ENCODE data around the gene SPNS1.
"Not testable (repeated sequence)": the region's sequence is repeated elsewhere in the genome, so short reads cannot be mapped to it uniquely, and the experiment has no call there.

Gene SPNS1

GRCh38 chr16:28958216-28958615 lies 16.4 kb upstream of the SPNS1 start:
- no peak for DNase-seq (ENCODE audit: low spot score)

GRCh38 chr16:28958836-28959235 lies 15.7 kb upstream of the SPNS1 start:
- no peak for DNase-seq (ENCODE audit: low spot score)

DNA sequence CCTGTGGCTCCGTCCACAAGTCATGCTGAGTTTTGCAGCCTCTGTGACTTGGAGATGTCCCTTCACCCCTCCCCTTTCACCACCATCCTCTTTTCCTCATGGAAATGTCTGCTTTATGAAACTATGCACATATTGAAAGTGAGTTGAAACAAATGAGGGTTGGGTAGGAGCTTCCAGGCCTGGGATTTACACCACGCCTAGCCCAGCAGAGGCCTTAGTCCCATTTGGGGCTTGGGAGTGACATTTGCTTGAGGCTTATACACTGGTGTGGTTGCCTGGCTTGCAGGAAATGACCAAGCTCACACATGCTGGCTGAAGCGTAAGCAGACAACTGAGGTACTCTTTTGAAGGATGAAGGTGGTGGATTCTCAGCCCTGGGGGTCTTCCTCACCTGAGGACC lies 10.5 kb upstream of the SPNS1 start:
- no peak for DNase-seq (ENCODE audit: low spot score)

DNA sequence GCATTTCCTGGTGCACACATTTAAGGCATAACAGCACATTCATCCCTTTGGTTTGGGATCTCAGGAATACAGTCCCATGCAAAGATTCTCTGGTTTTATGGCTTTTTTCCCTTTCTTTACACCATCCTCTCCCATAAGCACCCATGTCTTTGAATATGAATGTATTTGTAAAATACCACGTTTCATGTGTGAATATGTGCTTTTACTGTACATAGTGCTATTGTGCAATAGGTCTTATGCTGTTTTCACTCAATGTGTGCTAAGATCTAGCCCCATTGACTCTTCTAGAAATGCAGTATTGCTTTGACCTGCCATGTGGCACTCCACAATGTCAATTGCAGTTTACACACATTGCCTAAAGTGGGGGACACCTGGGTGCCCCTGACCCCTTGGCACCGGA lies 10.1 kb upstream of the SPNS1 start:
- DNase-seq (ENCODE audit: low spot score): no peak

DNA sequence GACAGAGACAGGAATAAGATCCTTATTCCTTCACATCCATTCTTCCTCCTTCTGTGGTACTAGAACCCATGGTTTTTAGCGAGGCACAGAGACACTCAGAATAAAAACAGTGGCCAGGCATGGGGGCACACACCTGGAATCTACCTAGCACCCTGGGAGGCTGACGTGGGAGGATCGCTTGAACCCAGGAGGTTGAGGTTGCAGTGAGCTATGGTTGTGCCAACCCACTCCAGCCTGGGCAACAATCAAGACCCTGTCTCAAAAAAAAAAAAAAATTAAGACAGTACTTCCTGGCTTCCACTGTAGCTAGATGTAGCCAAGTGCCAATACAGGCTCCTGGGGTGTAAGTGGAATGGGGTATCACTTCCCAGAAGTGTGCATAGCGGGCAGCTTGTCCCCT lies 7.4 kb upstream of the SPNS1 start:
- DNase-seq (ENCODE audit: low spot score): no peak

DNA sequence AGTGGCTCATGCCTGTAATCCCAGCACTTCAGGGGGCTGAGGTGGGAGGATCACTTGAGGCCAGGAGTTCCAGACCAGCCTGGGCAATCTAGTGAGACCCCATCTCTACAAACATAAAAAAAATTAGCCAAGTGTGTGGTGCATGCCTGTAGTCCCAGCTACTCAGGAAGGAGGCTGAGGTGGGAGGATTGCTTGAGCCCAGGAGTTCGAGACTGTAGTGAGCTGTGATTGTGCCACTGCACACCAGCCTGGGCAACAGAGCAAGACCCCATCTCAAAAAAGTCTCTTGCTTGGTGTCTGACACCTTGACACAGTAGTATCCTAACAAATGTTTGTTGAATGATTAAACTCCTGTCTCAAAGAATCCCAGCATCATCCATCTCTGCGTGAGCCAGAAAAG lies 4.9 kb upstream of the SPNS1 start:
- DNase-seq (ENCODE audit: low spot score): not testable (repeated sequence)

GRCh38 chr16:28974007-28974436 lies 556 bp upstream of the SPNS1 start:
- DNase-seq (ENCODE audit: low spot score): peak; percentile 75

GRCh38 chr16:28975158-28975599 lies 601 bp downstream of the SPNS1 start:
- DNase-seq (ENCODE audit: low spot score): peak; percentile 31

GRCh38 chr16:28977703-28978662 lies 3.4 kb downstream of the SPNS1 start:
- no peak for DNase-seq (ENCODE audit: low spot score)

- not testable (repeated sequence) for DNase-seq (ENCODE audit: low spot score)
Observed at GRCh38 chr16:28980330-28980729, 5.8 kb downstream of the SPNS1 start.

DNA sequence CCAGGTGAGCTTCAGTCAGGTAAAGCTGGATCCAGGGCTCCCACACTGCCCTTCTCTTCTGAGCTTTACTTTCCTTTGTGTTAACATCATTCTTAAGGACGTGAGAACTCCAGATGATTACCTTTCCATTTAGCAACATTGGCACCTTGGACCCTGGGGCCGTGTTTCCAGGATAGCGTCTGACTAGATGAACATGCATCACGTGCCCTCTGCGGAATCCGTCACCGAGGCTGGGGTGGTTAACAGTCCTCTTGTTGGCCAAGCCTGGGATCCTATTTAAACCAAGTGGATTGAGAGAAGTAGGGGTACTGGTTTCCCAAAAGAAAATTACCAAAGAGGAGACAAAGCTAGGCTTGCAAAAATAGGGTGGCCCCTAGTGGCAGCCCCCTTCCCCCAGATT lies 6.4 kb downstream of the SPNS1 start:
- no peak for DNase-seq (ENCODE audit: low spot score)

- DNase-seq (ENCODE audit: low spot score): peak; percentile 47
Observed at GRCh38 chr16:28981517-28981916, 6.9 kb downstream of the SPNS1 start.

GRCh38 chr16:28982418-28982817 lies 7.8 kb downstream of the SPNS1 start:
- no peak for DNase-seq (ENCODE audit: low spot score)

GRCh38 chr16:28982949-28983348 lies 8.4 kb downstream of the SPNS1 start:
- DNase-seq (ENCODE audit: low spot score): no peak

GRCh38 chr16:28983644-28984043 lies 9.1 kb downstream of the SPNS1 start:
- DNase-seq (ENCODE audit: low spot score): no peak

DNA sequence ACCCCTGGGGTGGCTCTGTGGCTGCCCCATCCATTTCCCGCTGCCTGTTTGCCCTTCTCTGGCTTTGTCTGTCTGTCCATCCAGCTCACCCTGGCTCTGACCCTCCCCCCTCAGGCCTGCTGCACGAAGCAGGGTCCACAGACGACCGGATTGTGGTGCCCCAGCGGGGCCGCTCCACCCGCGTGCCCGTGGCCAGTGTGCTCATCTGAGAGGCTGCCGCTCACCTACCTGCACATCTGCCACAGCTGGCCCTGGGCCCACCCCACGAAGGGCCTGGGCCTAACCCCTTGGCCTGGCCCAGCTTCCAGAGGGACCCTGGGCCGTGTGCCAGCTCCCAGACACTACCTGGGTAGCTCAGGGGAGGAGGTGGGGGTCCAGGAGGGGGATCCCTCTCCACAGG lies 9.5 kb downstream of the SPNS1 start:
- DNase-seq (ENCODE audit: low spot score): no peak

GRCh38 chr16:28984619-28985135 lies 10.1 kb downstream of the SPNS1 start, which contains the start of gene LAT:
LAT (plus strand) TSS chr16:28985052; CDS start chr16:28985418, 366 bp downstream.
- no peak for DNase-seq (ENCODE audit: low spot score)

DNA sequence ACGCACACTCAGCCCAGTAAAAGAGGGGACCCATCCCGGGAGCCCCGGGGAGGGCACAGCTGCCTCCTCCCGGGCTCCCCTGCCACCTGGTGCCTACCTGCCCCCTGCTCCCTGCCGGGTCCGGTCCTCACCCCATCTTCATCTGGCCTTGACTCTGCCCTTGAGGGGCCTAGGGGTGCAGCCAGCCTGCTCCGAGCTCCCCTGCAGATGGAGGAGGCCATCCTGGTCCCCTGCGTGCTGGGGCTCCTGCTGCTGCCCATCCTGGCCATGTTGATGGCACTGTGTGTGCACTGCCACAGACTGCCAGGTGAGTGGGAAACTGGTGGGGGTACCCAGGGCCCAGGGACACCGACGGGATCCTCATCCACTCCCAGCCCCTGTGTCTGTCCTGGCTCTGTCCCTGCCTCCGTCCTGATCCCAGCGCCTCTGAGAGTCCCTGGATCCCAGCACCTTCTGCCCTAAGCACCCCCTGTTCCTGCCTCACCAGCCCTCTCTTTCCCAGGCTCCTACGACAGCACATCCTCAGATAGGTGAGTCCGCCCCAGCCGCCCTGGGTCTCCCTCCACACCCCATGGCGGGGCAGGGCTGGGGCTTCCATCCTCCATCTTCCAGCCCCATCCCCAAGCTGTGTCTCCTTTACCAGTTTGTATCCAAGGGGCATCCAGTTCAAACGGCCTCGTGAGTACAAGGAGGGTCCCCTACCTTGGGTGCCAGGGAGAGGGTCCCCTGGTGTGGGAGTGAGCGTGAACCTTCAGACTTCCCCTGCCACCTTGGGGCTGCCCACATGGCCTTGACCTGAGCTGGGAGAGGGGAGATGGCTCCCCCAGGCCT lies 10.8 kb downstream of the SPNS1 start:
- no peak for DNase-seq (ENCODE audit: low spot score)

- no peak for DNase-seq (ENCODE audit: low spot score)
Observed at GRCh38 chr16:28986046-28986445, 11.5 kb downstream of the SPNS1 start.

DNA sequence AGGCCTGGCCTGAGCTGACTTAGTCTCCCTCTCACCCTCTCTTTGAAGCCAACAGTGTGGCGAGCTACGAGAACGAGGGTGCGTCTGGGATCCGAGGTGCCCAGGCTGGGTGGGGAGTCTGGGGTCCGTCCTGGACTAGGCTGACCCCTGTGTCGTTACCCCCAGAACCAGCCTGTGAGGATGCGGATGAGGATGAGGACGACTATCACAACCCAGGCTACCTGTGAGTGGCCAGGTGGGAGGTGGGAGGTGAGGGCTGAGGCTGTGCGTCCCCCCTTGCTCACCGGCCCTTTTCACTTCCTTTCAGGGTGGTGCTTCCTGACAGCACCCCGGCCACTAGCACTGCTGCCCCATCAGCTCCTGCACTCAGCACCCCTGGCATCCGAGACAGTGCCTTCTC lies 11.9 kb downstream of the SPNS1 start:
- DNase-seq (ENCODE audit: low spot score): no peak

- no peak for DNase-seq (ENCODE audit: low spot score)
Observed at GRCh38 chr16:28987170-28987853, 12.7 kb downstream of the SPNS1 start.

- DNase-seq (ENCODE audit: low spot score): no peak
Observed at GRCh38 chr16:28989363-28989762, 14.8 kb downstream of the SPNS1 start.
